ENCODE measurements around the gene RECQL. TPM values are rescaled to one million over a fixed set of nuclear protein-coding genes. Genes with fewer than 3 reads are reported as not detected.

Gene RECQL
- total and polyA plus RNA-seq, 9 of the 15 experiments (the other 6 are each of a cell fraction or from before 2014, with no cell fraction given), result 22.2 to 44.7 (median 28.5) TPM

DNA sequence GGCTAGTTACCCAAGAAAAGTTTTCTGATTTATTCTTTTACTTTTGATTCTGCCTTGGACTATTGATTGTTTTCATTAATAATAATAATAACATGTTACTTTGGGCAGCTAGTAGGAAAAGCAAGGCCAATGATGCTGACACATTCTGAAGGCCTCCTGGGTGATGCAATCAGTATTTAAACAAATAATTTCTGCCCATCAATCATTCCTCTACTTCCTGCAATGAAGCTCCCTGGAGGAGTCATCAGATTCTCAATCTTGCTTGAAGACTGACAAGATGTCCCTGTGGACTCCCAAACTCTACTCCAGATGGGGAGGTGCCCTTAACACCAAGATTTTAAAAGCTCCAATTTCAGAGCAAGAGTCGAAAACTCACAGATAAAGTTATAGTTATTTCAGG, 24.6 kb upstream of the RECQL start, which contains the start of gene SPX (continued):
- TF ChIP-seq, protein P1, sequence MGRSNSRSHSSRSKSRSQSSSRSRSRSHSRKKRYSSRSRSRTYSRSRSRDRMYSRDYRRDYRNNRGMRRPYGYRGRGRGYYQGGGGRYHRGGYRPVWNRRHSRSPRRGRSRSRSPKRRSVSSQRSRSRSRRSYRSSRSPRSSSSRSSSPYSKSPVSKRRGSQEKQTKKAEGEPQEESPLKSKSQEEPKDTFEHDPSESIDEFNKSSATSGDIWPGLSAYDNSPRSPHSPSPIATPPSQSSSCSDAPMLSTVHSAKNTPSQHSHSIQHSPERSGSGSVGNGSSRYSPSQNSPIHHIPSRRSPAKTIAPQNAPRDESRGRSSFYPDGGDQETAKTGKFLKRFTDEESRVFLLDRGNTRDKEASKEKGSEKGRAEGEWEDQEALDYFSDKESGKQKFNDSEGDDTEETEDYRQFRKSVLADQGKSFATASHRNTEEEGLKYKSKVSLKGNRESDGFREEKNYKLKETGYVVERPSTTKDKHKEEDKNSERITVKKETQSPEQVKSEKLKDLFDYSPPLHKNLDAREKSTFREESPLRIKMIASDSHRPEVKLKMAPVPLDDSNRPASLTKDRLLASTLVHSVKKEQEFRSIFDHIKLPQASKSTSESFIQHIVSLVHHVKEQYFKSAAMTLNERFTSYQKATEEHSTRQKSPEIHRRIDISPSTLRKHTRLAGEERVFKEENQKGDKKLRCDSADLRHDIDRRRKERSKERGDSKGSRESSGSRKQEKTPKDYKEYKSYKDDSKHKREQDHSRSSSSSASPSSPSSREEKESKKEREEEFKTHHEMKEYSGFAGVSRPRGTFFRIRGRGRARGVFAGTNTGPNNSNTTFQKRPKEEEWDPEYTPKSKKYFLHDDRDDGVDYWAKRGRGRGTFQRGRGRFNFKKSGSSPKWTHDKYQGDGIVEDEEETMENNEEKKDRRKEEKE (IDR thresholded peaks at IDR 0.05; ENCODE audit: borderline replicate concordance in 1 of 2, control insufficient read depth in 1 of 2, low read depth in 2 of 2, low read length in 1 of 2), result no peak
- no peak for TF ChIP-seq ZFP1 (CRISPR knock-in tag; IDR thresholded peaks at IDR 0.05)
- TF ChIP-seq NEUROD1 (IDR thresholded peaks at IDR 0.05; ENCODE audit: borderline replicate concordance, low read depth, low read length, partially characterized antibody), result no peak
- TF ChIP-seq, protein P2, sequence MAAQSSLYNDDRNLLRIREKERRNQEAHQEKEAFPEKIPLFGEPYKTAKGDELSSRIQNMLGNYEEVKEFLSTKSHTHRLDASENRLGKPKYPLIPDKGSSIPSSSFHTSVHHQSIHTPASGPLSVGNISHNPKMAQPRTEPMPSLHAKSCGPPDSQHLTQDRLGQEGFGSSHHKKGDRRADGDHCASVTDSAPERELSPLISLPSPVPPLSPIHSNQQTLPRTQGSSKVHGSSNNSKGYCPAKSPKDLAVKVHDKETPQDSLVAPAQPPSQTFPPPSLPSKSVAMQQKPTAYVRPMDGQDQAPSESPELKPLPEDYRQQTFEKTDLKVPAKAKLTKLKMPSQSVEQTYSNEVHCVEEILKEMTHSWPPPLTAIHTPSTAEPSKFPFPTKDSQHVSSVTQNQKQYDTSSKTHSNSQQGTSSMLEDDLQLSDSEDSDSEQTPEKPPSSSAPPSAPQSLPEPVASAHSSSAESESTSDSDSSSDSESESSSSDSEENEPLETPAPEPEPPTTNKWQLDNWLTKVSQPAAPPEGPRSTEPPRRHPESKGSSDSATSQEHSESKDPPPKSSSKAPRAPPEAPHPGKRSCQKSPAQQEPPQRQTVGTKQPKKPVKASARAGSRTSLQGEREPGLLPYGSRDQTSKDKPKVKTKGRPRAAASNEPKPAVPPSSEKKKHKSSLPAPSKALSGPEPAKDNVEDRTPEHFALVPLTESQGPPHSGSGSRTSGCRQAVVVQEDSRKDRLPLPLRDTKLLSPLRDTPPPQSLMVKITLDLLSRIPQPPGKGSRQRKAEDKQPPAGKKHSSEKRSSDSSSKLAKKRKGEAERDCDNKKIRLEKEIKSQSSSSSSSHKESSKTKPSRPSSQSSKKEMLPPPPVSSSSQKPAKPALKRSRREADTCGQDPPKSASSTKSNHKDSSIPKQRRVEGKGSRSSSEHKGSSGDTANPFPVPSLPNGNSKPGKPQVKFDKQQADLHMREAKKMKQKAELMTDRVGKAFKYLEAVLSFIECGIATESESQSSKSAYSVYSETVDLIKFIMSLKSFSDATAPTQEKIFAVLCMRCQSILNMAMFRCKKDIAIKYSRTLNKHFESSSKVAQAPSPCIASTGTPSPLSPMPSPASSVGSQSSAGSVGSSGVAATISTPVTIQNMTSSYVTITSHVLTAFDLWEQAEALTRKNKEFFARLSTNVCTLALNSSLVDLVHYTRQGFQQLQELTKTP (IDR thresholded peaks at IDR 0.05; ENCODE audit: low read depth in 1 of 2, partially characterized antibody in 2 of 2), result no peak
- no peak for TF ChIP-seq THRAP3 (IDR thresholded peaks at IDR 0.05; ENCODE audit: borderline replicate concordance)
- no peak for TF ChIP-seq SMARCA5 (IDR thresholded peaks at IDR 0.05)
- TF ChIP-seq ZNF124 (CRISPR knock-in tag; IDR thresholded peaks at IDR 0.05), result no peak
- TF ChIP-seq, protein P3, sequence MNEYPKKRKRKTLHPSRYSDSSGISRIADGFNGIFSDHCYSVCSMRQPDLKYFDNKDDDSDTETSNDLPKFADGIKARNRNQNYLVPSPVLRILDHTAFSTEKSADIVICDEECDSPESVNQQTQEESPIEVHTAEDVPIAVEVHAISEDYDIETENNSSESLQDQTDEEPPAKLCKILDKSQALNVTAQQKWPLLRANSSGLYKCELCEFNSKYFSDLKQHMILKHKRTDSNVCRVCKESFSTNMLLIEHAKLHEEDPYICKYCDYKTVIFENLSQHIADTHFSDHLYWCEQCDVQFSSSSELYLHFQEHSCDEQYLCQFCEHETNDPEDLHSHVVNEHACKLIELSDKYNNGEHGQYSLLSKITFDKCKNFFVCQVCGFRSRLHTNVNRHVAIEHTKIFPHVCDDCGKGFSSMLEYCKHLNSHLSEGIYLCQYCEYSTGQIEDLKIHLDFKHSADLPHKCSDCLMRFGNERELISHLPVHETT (CRISPR knock-in tag; conservative IDR thresholded peaks at IDR 0.05 in 1 of 2, IDR thresholded peaks at IDR 0.05 in 1 of 2), result no peak
- peak; percentile 46; the same call in 1 of the 2 replicates for TF ChIP-seq CEBPG (CRISPR knock-in tag; IDR thresholded peaks at IDR 0.05)
- peak; percentile 77 to 96 for TF ChIP-seq CEBPG (tag; conservative IDR thresholded peaks at IDR 0.05 in 1 of 2, IDR thresholded peaks at IDR 0.05 in 1 of 2)
- TF ChIP-seq BRD9 (IDR thresholded peaks at IDR 0.05; ENCODE audit: low read depth, partially characterized antibody), result no peak
- TF ChIP-seq CC2D1A (IDR thresholded peaks at IDR 0.05), result no peak
- TF ChIP-seq, protein P4, sequence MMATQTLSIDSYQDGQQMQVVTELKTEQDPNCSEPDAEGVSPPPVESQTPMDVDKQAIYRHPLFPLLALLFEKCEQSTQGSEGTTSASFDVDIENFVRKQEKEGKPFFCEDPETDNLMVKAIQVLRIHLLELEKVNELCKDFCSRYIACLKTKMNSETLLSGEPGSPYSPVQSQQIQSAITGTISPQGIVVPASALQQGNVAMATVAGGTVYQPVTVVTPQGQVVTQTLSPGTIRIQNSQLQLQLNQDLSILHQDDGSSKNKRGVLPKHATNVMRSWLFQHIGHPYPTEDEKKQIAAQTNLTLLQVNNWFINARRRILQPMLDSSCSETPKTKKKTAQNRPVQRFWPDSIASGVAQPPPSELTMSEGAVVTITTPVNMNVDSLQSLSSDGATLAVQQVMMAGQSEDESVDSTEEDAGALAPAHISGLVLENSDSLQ (IDR thresholded peaks at IDR 0.05), result peak; percentile 92
- no peak for TF ChIP-seq TAF7 (tag; IDR thresholded peaks at IDR 0.05)
- TF ChIP-seq, protein P5, sequence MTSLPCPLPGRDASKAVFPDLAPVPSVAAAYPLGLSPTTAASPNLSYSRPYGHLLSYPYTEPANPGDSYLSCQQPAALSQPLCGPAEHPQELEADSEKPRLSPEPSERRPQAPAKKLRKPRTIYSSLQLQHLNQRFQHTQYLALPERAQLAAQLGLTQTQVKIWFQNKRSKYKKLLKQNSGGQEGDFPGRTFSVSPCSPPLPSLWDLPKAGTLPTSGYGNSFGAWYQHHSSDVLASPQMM (CRISPR knock-in tag; IDR thresholded peaks at IDR 0.05), result no peak
- TF ChIP-seq BRF1 (IDR thresholded peaks at IDR 0.05; ENCODE audit: borderline replicate concordance, extremely low read depth, insufficient read length), result no peak
